Prostate gland (tissue), 2 donors: Measurements from ENCODE around the gene PDE4D. TPM values are rescaled to one million over a fixed set of nuclear protein-coding genes. Genes with fewer than 3 reads are reported as not detected.

ENCODE experiments used
- DNase-seq: peaks from one replicate; pipeline ENCODE4 v3.0.0-alpha.2; 2019; ENCODE audit warnings: low spot score
- H3K27ac ChIP-seq, 2 donors: fragments of 200-600 bp; sonication (generic); 2 replicates each; pipeline ENCODE4 v1.5.1; 2017 to 2019
- H3K27me3 ChIP-seq: fragments of 200-600 bp; sonication (generic); replicated peaks from 2 replicates; pipeline ENCODE4 v1.5.1; 2019; ENCODE audit not compliant: insufficient read depth
- H3K36me3 ChIP-seq, 2 donors: fragments of 200-600 bp; sonication (generic); 1 replicate in 1 of 2; 2 replicates in 1 of 2; pipeline versions ENCODE4 v1.5.1 to v1.8.1; 2017 to 2019
- H3K4me1 ChIP-seq: fragments of 200-600 bp; sonication (generic); replicated peaks from 2 replicates; pipeline ENCODE4 v1.5.1; 2019
- H3K4me3 ChIP-seq, 2 donors: fragments of 200-600 bp; sonication (generic); 2 replicates each; pipeline ENCODE4 v1.5.1; 2017 to 2019
- H3K9me3 ChIP-seq: fragments of 200-600 bp; sonication (generic); 2 replicates; pipeline ENCODE4 v1.5.1; 2017
- POLR2A ChIP-seq: fragments of 450-650 bp; IDR thresholded peaks from one replicate; pipeline ENCODE4 v1.6.1; 2016; ENCODE audit warnings: antibody characterized with exemption, mild to moderate bottlenecking
- POLR2AphosphoS5 ChIP-seq: sonication (generic); formaldehyde crosslinking; IDR thresholded peaks from one replicate; pipeline ENCODE4 v1.6.1; 2017; ENCODE audit warnings: antibody characterized with exemption
- WGBS: methylation state at CpG from one replicate; pipeline ENCODE4 v1.1.5; 2018; 5-methylcytosine and 5-hydroxymethylcytosine counted together
- intact Hi-C: fragments of 100-400 bp; cut with DNase I; formaldehyde crosslinking; loops from one replicate; pipeline ENCODE4 v1.14.2; 2022
- total RNA-seq, 2 donors: library from RNA; depleted of rRNA; stranded (reverse); fragments of >200 nt; gene quantifications; one replicate each; pipeline ENCODE4 v1.1.0, GENCODE V29; 2016
- TF ChIP-seq, protein P1 (sequence below), 4 experiments: fragments of 200-600 bp in 2 of 4; fragments of 450-650 bp in 2 of 4; sonication (generic) in 2 of 4; IDR thresholded peaks; 1 replicate in 3 of 4; 2 replicates in 1 of 4; pipeline ENCODE4 v1.5.1; 2016 to 2019; ENCODE audit warnings: antibody characterized with exemption in 4 of 4, mild to moderate bottlenecking in 2 of 4, moderate library complexity in 2 of 4

PDE4D gene
- total RNA-seq, 2 donors from 2014 or later, result 64.2 to 75.6 TPM

DNA sequence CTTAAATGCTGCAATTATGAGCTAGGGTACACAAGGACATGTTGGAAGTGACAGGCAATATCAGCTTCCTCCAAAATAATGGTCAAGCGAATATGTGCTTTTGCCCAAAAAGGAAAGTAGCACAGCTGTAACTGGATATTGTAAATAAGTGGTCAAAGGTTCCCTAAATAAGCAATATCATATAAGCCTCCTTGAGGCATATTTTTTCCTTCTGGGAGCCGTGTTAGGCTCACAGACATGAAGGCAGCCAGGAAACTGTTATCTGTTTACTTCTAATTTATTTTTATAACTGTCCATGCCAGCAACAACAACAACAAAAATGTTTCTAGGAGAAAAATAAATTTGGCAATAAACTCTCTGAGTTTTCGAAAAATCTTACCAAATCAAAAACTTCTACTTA, 648.3 kb downstream of the PDE4D start:
- no peaks in the 10 kb centered on the region for H3K27me3 ChIP-seq
- peak overlapping the region; percentile 58 to 75 for H3K27ac ChIP-seq
- no peak for TF ChIP-seq POLR2A
- TF ChIP-seq, protein P1, sequence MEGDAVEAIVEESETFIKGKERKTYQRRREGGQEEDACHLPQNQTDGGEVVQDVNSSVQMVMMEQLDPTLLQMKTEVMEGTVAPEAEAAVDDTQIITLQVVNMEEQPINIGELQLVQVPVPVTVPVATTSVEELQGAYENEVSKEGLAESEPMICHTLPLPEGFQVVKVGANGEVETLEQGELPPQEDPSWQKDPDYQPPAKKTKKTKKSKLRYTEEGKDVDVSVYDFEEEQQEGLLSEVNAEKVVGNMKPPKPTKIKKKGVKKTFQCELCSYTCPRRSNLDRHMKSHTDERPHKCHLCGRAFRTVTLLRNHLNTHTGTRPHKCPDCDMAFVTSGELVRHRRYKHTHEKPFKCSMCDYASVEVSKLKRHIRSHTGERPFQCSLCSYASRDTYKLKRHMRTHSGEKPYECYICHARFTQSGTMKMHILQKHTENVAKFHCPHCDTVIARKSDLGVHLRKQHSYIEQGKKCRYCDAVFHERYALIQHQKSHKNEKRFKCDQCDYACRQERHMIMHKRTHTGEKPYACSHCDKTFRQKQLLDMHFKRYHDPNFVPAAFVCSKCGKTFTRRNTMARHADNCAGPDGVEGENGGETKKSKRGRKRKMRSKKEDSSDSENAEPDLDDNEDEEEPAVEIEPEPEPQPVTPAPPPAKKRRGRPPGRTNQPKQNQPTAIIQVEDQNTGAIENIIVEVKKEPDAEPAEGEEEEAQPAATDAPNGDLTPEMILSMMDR (IDR thresholded peaks at IDR 0.05), result peak in 1 of 4 experiments; percentile 2
- intact Hi-C loops, result no loop called here
- H3K4me3 ChIP-seq, result no peak overlapping the region
- no peaks in the 10 kb centered on the region for H3K9me3 ChIP-seq
- no peak for DNase-seq
- H3K4me1 ChIP-seq, result peaks cover 12% of the 10 kb centered on the region
- 33% methylated on average over 3 of the region's 3 CpGs for WGBS
- no peaks in the 10 kb centered on the region for H3K36me3 ChIP-seq

DNA sequence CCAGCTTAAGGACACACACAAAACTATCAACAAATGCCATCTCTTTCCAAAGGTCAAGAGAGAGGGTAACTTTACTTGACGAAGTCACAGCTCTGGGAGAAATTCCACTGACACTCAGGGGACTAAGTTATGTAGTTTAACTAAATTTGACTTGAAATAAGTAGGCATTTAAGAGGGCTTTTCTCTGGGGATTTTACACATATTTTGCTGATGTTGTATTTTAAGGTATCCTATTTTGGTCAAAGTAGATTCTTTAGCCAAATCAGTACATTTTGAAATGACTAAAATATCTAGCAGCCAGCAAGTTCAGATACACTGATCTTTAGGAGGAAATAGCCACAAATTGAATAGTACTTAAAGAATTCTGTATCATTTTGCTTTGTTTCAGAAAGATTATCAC, 652.0 kb downstream of the PDE4D start:
- Histone ChIP-seq H3K4me1 (peaks cover 7% of the 10 kb centered on the region), H3K36me3 (no peaks in the 10 kb centered on the region), H3K27me3 (no peaks in the 10 kb centered on the region), H3K27ac (no peak overlapping the region), H3K4me3 (no peak overlapping the region), H3K9me3 (no peaks in the 10 kb centered on the region)
- intact Hi-C loops, result no loop called here
- 82% methylated on average over 1 of the region's 1 CpG for WGBS
- TF ChIP-seq, protein P1 (IDR thresholded peaks at IDR 0.05), result no peak
- TF ChIP-seq POLR2A, result no peak
- TF ChIP-seq POLR2AphosphoS5, result no peak
- no peak for DNase-seq

DNA sequence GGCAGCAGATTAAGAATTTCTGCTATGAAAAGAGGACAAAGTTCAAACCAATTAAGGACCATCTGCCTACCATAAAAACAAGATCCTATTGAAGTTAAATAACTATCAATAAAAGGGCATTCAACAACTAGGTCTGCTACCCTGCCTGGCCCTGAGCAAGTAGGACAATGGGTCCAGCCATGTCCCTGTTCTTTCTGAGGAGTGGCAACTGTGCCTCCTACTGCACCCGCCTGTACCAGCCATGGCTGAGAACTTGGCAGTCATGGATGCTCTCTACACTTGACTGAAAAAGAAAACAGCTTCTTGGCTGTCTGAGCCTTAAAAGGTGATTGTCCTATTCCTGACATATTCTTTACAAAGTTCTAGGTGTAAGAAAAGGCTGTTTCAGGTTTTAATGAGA, 652.4 kb downstream of the PDE4D start:
- intact Hi-C loops, result no loop called here
- no peaks in the 10 kb centered on the region for H3K9me3 ChIP-seq
- H3K4me1 ChIP-seq, result peaks cover 5% of the 10 kb centered on the region
- H3K36me3 ChIP-seq, result no peaks in the 10 kb centered on the region
- no peak overlapping the region for H3K27ac ChIP-seq
- no peak for TF ChIP-seq POLR2A
- TF ChIP-seq, protein P1 (IDR thresholded peaks at IDR 0.05), result no peak
- no peak for TF ChIP-seq POLR2AphosphoS5
- no peaks in the 10 kb centered on the region for H3K27me3 ChIP-seq
- 79% methylated on average over 1 of the region's 1 CpG for WGBS
- DNase-seq, result no peak
- H3K4me3 ChIP-seq, result no peak overlapping the region

DNA sequence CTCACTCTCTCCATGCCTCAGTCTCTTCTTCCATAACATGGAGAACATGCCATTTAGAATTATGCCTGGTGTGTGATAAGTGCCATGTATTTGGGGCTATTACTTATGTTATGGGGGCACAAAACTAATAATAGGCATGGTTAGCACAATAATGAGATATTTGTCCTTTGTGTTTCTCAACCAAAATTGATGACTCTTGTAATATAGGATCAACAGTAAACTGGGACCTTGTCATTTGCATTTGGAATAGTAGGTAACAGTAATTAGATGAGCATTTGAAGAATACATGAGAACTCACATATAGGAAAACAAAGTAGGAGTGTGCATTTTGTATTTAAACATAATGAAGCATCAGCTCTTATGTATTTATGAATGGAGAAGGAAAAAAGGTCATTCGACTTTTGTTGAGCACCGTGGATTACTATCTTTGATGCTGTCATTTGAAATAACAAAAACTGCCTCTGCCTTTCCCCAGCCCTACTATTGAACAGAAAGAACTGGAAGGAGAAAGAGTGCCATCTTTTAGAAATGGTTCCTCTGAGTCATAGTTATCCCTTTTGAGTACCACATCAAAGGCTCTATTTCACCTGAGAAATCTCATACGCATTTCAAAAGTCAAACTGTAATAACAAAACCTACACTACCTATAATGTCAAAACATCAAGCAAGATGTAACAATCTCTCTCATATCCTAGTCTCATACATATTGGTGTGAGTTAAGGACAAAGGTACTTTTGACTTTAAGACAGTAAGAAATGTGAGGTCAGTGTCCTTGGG, 655.2 kb downstream of the PDE4D start:
- Histone ChIP-seq H3K4me3 (no peak overlapping the region), H3K27me3 (no peaks in the 10 kb centered on the region), H3K27ac (no peak overlapping the region), H3K4me1 (no peaks in the 10 kb centered on the region), H3K36me3 (no peaks in the 10 kb centered on the region), H3K9me3 (no peaks in the 10 kb centered on the region)
- no peak for DNase-seq
- WGBS, result 73% methylated on average over 3 of the region's 3 CpGs
- TF ChIP-seq POLR2A, result no peak
- TF ChIP-seq, protein P1 (IDR thresholded peaks at IDR 0.05), result no peak
- no peak for TF ChIP-seq POLR2AphosphoS5
- intact Hi-C loops, result no loop called here

DNA sequence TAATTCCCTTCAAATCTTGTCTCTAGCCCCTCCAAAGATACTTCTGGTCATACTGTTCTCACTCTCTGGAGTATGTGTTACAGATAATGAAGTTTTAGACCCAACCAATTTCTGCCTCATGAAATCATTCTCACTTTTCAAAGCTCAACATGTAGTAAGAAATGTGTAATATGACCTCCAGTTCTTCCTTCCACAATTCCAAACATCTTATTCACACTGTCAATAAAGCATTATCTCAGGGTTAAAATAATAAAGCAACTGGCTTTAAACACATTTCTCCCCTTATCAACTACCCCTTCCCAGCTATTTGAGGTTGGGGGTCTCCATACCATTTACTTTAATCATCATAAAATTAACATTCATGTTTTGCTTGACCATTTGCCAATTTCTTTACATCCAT, 656.5 kb downstream of the PDE4D start:
- Histone ChIP-seq H3K4me1 (no peaks in the 10 kb centered on the region), H3K9me3 (no peaks in the 10 kb centered on the region), H3K27ac (no peak overlapping the region), H3K36me3 (no peaks in the 10 kb centered on the region), H3K27me3 (no peaks in the 10 kb centered on the region), H3K4me3 (no peak overlapping the region)
- no peak for DNase-seq
- intact Hi-C loops, result no loop called here
- TF ChIP-seq POLR2A (no peak), POLR2AphosphoS5 (no peak)
- TF ChIP-seq, protein P1 (IDR thresholded peaks at IDR 0.05), result no peak
